Neuronal stem cell (in vitro differentiated cells): Measurements from ENCODE around the gene FAM193A.

Experiments
- DNase-seq: peaks from one replicate; pipeline ENCODE4 v3.0.0-alpha.2; 2013; ENCODE audit warnings: low spot score
- H2AFZ ChIP-seq: one replicate; pipeline ENCODE4 v1.6.1; 2013; ENCODE audit warnings: mild to moderate bottlenecking, low read length, inconsistent platforms
- H2AK5ac ChIP-seq: 2 replicates; pipeline ENCODE4 v1.6.1; 2013; ENCODE audit warnings: low read depth, mild to moderate bottlenecking, inconsistent platforms, low read length, moderate library complexity, mixed read lengths
- H2BK120ac ChIP-seq: 2 replicates; pipeline ENCODE4 v1.6.1; 2013; ENCODE audit warnings: low read depth, mild to moderate bottlenecking, inconsistent platforms, low read length, moderate library complexity, mixed read lengths
- H2BK12ac ChIP-seq: one replicate; pipeline ENCODE4 v1.6.1; 2013; ENCODE audit warnings: low read length, inconsistent platforms
- H2BK15ac ChIP-seq: 2 replicates; pipeline ENCODE4 v1.6.1; 2013; ENCODE audit warnings: mild to moderate bottlenecking, low read length, inconsistent platforms, mixed read lengths
- H2BK5ac ChIP-seq: one replicate; pipeline ENCODE4 v1.6.1; 2013; ENCODE audit warnings: inconsistent platforms, mild to moderate bottlenecking, low read length, moderate library complexity
- H3K14ac ChIP-seq: one replicate; pipeline ENCODE4 v1.6.1; 2013; ENCODE audit warnings: low read length, inconsistent platforms
- H3K18ac ChIP-seq: 2 replicates; pipeline ENCODE4 v1.6.1; 2013; ENCODE audit warnings: low read length, inconsistent platforms
- H3K23ac ChIP-seq: 2 replicates; pipeline ENCODE4 v1.6.1; 2013; ENCODE audit warnings: low read depth, mild to moderate bottlenecking, mixed read lengths, low read length, inconsistent platforms; ENCODE audit not compliant: poor library complexity
- H3K27ac ChIP-seq: replicated peaks from 3 replicates; pipeline ENCODE4 v1.5.1; 2013; ENCODE audit warnings: low read length, inconsistent platforms
- H3K27me3 ChIP-seq, 3 experiments: 2 replicates each; pipeline ENCODE4 v1.6.1; 2013; ENCODE audit warnings: low read length in 3 of 3, mild to moderate bottlenecking in 2 of 3, inconsistent platforms in 1 of 3, low read depth in 1 of 3, mixed read lengths in 1 of 3, moderate library complexity in 1 of 3; ENCODE audit not compliant: control insufficient read depth in 3 of 3, insufficient read depth in 3 of 3
- H3K36me3 ChIP-seq, 2 donors: replicated peaks in 1 of 2; 2 replicates each; pipeline ENCODE4 v1.6.1; 2013; ENCODE audit warnings: low read length in 2 of 2; ENCODE audit not compliant: control insufficient read depth in 2 of 2, insufficient read depth in 2 of 2
- H3K4ac ChIP-seq: 2 replicates; pipeline ENCODE4 v1.6.1; 2013; ENCODE audit warnings: inconsistent platforms, mild to moderate bottlenecking, low read length, moderate library complexity
- H3K4me1 ChIP-seq, 2 donors: 1 replicate in 1 of 2; 2 replicates in 1 of 2; pipeline ENCODE4 v1.6.1; 2013; ENCODE audit warnings: low read length in 2 of 2, low read depth in 1 of 2; ENCODE audit not compliant: control insufficient read depth in 2 of 2, insufficient read depth in 1 of 2
- H3K4me2 ChIP-seq: one replicate; pipeline ENCODE4 v1.6.1; 2013; ENCODE audit warnings: mild to moderate bottlenecking, low read length, inconsistent platforms; ENCODE audit not compliant: insufficient read depth, poor library complexity, severe bottlenecking
- H3K4me3 ChIP-seq, 2 donors: 2 replicates each; pipeline ENCODE4 v1.5.1; 2013; ENCODE audit warnings: low read length in 2 of 2, mild to moderate bottlenecking in 2 of 2, inconsistent platforms in 1 of 2, moderate library complexity in 1 of 2
- H3K79me1 ChIP-seq: one replicate; pipeline ENCODE4 v1.6.1; 2013; ENCODE audit warnings: low read depth, mild to moderate bottlenecking, inconsistent platforms, low read length, moderate library complexity
- H3K9ac ChIP-seq: one replicate; pipeline ENCODE4 v1.6.1; 2013; ENCODE audit warnings: mild to moderate bottlenecking, low read depth, low read length, inconsistent platforms; ENCODE audit not compliant: poor library complexity
- H3K9me3 ChIP-seq, 2 donors: replicated peaks in 1 of 2; 2 replicates each; pipeline versions ENCODE3 to v1.6.1; 2013; ENCODE audit warnings: low read length in 2 of 2, mild to moderate bottlenecking in 2 of 2, inconsistent platforms in 1 of 2, low read depth in 1 of 2, mixed read lengths in 1 of 2, moderate library complexity in 1 of 2; ENCODE audit not compliant: control insufficient read depth in 2 of 2, insufficient read depth in 1 of 2
- H4K8ac ChIP-seq: one replicate; pipeline ENCODE4 v1.6.1; 2013; ENCODE audit warnings: low read depth, mild to moderate bottlenecking, inconsistent platforms, low read length, moderate library complexity
- H4K91ac ChIP-seq: one replicate; pipeline ENCODE4 v1.6.1; 2013; ENCODE audit warnings: low read length, low read depth, mild to moderate bottlenecking, inconsistent platforms; ENCODE audit not compliant: poor library complexity
- WGBS, 2 donors: extraction: QIAGEN DNeasy Blood & Tissue Kit; methylation state at CpG; one replicate each; pipeline ENCODE4 v1.1.7; 2013; ENCODE audit warnings: missing lambda C conversion rate in 2 of 2, mixed read lengths in 1 of 2; ENCODE audit not compliant: insufficient read length in 2 of 2, insufficient replicate concordance in 1 of 2; ENCODE audit errors: extremely low coverage in 2 of 2; 5-methylcytosine and 5-hydroxymethylcytosine counted together

Gene FAM193A

GRCh38 chr4:2489081-2489805 is 47.2 kb upstream of the FAM193A start:
- Histone ChIP-seq H2AFZ (no peak overlapping the region), H3K79me1 (peaks cover 9% of the 10 kb centered on the region), H2BK120ac (no peak overlapping the region), H2BK12ac (no peak overlapping the region), H2BK15ac (no peak overlapping the region), H3K9ac (no peak overlapping the region), H4K91ac (no peak overlapping the region), H4K8ac (no peak overlapping the region), H3K23ac (peak overlapping the region; percentile 12), H3K9me3 (no peaks in the 10 kb centered on the region), H3K36me3 (peaks cover 24 to 84% of the 10 kb centered on the region in 2 donors), H2AK5ac (no peak overlapping the region), H3K4me1 (peaks cover 0 to 5% of the 10 kb centered on the region in 2 donors), H3K4ac (no peak overlapping the region), H3K4me3 (no peak overlapping the region), H2BK5ac (no peak overlapping the region), H3K27ac (no peak overlapping the region), H3K14ac (no peak overlapping the region), H3K27me3 (no peaks in the 10 kb centered on the region), H3K18ac (peak overlapping the region; percentile 4), H3K4me2 (no peak overlapping the region)
- no peak for DNase-seq
- no CpG with 5 or more reads among the region's 20 CpGs for WGBS, 2 donors

DNA sequence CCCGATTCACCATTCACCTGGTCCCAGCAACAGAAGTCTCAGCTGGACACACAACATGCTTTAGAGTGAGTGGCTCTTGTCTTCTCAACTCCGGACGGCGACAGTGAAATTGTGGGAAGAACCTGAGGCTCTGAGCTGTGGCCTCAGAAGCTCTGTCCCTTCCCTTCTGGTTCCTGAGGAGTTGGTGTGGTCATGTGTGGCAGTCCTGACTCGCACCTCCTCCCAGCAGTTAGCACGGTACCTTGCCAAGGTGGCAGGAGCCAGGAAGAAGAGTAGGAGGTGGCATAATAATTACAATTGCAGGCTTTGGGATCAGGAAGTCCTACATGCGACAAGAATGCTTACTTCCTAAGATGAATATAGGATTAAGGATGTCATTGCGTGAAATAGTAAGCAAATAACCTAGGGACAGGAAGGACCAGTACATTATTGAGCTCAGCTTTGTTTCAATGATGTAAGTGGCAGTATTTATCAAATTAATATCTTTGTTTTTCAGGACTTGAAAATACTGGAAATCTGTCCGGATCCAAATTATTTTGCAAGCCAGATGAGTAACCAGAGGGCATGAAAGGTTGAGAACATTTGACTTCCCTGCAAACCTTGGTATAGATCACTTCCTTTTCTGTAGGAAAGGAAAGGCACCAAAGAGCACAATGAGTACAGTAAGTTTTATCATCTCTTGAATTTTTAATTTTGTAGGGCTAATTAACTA is 46.5 kb upstream of the FAM193A start:
- Histone ChIP-seq H2BK120ac (no peak overlapping the region), H3K36me3 (peaks cover 25 to 82% of the 10 kb centered on the region in 2 donors), H3K4ac (no peak overlapping the region), H3K4me2 (no peak overlapping the region), H2BK15ac (no peak overlapping the region), H3K9ac (no peak overlapping the region), H4K91ac (no peak overlapping the region), H3K18ac (no peak overlapping the region), H3K79me1 (peaks cover 9% of the 10 kb centered on the region), H3K27ac (no peak overlapping the region), H2BK12ac (no peak overlapping the region), H3K4me3 (no peak overlapping the region), H3K9me3 (no peaks in the 10 kb centered on the region), H3K23ac (no peak overlapping the region), H4K8ac (no peak overlapping the region), H2AK5ac (no peak overlapping the region), H3K27me3 (no peaks in the 10 kb centered on the region), H3K14ac (no peak overlapping the region), H2AFZ (no peak overlapping the region), H3K4me1 (peaks cover 0 to 1% of the 10 kb centered on the region in 2 donors), H2BK5ac (no peak overlapping the region)
- no CpG with 5 or more reads among the region's 9 CpGs for WGBS, 2 donors
- DNase-seq = no peak

DNA sequence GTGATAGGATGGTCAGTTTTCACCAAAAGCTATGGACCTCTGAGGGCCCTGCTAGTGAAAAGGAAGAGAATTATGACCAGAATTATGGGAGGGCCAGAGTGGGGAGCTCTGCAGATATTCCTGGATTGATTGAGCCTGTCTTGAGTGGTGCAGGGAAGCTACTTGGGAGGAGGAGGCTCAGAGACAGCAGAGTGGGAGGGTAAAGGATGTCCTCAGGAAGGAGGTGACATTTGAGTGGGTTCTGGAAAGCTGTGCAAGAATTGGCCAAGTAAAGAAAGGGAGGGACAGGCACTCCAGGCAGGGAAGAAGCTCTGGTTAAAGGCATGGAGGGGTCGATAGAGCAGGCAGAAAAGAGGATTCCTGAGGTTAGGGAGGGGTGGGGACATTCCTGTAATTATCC is 43.5 kb upstream of the FAM193A start:
- H3K27ac ChIP-seq = no peak overlapping the region
- no peak overlapping the region for H3K4ac ChIP-seq
- DNase-seq = no peak
- no peaks in the 10 kb centered on the region for H3K27me3 ChIP-seq
- no peak overlapping the region for H2AK5ac ChIP-seq
- no peak overlapping the region for H2AFZ ChIP-seq
- H4K91ac ChIP-seq = no peak overlapping the region
- H3K14ac ChIP-seq = no peak overlapping the region
- H3K36me3 ChIP-seq = peaks cover 44 to 91% of the 10 kb centered on the region in 2 donors
- H3K23ac ChIP-seq = no peak overlapping the region
- no peaks in the 10 kb centered on the region for H3K9me3 ChIP-seq
- no peak overlapping the region for H2BK15ac ChIP-seq
- H3K4me2 ChIP-seq = no peak overlapping the region
- H3K4me1 ChIP-seq = no peaks in the 10 kb centered on the region
- peaks cover 10% of the 10 kb centered on the region for H3K79me1 ChIP-seq
- H2BK5ac ChIP-seq = no peak overlapping the region
- no peak overlapping the region for H3K9ac ChIP-seq
- H4K8ac ChIP-seq = no peak overlapping the region
- WGBS, 2 donors = no CpG with 5 or more reads among the region's 1 CpG
- no peak overlapping the region for H2BK120ac ChIP-seq
- H2BK12ac ChIP-seq = no peak overlapping the region
- no peak overlapping the region for H3K18ac ChIP-seq
- no peak overlapping the region for H3K4me3 ChIP-seq

DNA sequence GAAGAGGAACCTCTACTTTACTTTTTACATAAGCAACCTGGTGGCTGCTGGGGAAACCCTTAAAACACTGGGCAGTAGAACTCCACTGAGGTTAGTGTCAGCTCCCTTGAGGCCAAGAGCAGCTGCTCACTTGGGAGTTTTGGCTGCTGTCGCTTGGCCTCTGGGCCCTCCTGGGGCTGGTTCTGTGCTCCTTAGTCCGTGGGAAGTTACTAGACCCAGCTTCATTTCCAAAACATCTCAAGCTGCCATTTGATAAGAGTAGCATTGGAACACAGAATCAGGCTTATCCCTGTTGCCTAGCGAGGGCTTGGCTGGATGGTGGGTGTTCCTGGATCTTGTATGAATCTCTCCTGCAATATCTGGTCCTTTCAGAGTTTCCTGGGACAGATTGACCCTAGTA is 41.5 kb upstream of the FAM193A start:
- Histone ChIP-seq H3K9ac (no peak overlapping the region), H4K91ac (no peak overlapping the region), H3K4me2 (no peak overlapping the region), H3K4me1 (no peaks in the 10 kb centered on the region), H2BK120ac (no peak overlapping the region), H3K14ac (no peak overlapping the region), H3K18ac (no peak overlapping the region), H2BK12ac (no peak overlapping the region), H2AK5ac (no peak overlapping the region), H3K27me3 (no peaks in the 10 kb centered on the region), H3K23ac (no peak overlapping the region), H3K4me3 (no peak overlapping the region), H3K4ac (no peak overlapping the region), H2AFZ (no peak overlapping the region), H3K9me3 (no peaks in the 10 kb centered on the region), H2BK15ac (no peak overlapping the region), H3K36me3 (peaks cover 43 to 93% of the 10 kb centered on the region in 2 donors), H2BK5ac (no peak overlapping the region), H3K27ac (no peak overlapping the region), H4K8ac (no peak overlapping the region), H3K79me1 (peaks cover 7% of the 10 kb centered on the region)
- WGBS, 2 donors = no CpG with 5 or more reads among the region's 3 CpGs
- DNase-seq = no peak
